MM.1S (cell line): ENCODE results near the gene CES5A.

Experiments used
- CTCF ChIP-seq: fragments of 300-600 bp; sonication (generic); IDR thresholded peaks from 2 replicates; pipeline ENCODE4 v1.5.1; 2016; ENCODE audit warnings: antibody characterized with exemption, low read length, mixed read lengths
- EZH2 ChIP-seq: fragments of 300-600 bp; sonication (generic); optimal IDR thresholded peaks from 2 replicates; pipeline ENCODE3; 2017; ENCODE audit warnings: low read depth, mild to moderate bottlenecking, antibody characterized with exemption, low read length, mixed read lengths

- TF ChIP-seq CTCF = no peak
- no peak for TF ChIP-seq EZH2
Measured at GRCh38 chr16:55820615-55821014, 54.6 kb downstream of the CES5A start.
